Stimulated activated CD8-positive, alpha-beta memory T cell treated with anti-CD3 and anti-CD28 coated beads, Interleukin-4, amount 100 ng/mL, for 24 hours (primary cell): ENCODE data around the gene PLP1.
A peak's percentile ranks its signal among the peaks of the same experiment; 100 is the strongest.

Experiments used
- DNase-seq: peaks from one replicate; pipeline ENCODE4 v3.0.0-alpha.2; 2020; ENCODE audit warnings: low read depth

The PLP1 gene

GRCh38 chrX:103830848-103831247 lies 54.2 kb downstream of the PLP1 start:
- no peak for DNase-seq

- no peak for DNase-seq
These were observed 54.7 kb downstream of the PLP1 start for GRCh38 chrX:103831342-103831802.

- peak; percentile 50 for DNase-seq
These were observed 55.3 kb downstream of the PLP1 start, which contains the start of gene RAB9B for GRCh38 chrX:103831803-103832544. TSS of gene RAB9B (minus strand) at chrX:103832257. CDS start at chrX:103825784, 6,473 bp downstream.

- no peak for DNase-seq
These were observed 62.8 kb downstream of the PLP1 start for GRCh38 chrX:103839404-103839803.
